Measurements from ENCODE around the gene CFAP100. TPM values are rescaled to one million over a fixed set of nuclear protein-coding genes. Genes with fewer than 3 reads are reported as not detected.

CFAP100 gene
- total RNA-seq, 1 donor from 2014 or later: not detected

DNA sequence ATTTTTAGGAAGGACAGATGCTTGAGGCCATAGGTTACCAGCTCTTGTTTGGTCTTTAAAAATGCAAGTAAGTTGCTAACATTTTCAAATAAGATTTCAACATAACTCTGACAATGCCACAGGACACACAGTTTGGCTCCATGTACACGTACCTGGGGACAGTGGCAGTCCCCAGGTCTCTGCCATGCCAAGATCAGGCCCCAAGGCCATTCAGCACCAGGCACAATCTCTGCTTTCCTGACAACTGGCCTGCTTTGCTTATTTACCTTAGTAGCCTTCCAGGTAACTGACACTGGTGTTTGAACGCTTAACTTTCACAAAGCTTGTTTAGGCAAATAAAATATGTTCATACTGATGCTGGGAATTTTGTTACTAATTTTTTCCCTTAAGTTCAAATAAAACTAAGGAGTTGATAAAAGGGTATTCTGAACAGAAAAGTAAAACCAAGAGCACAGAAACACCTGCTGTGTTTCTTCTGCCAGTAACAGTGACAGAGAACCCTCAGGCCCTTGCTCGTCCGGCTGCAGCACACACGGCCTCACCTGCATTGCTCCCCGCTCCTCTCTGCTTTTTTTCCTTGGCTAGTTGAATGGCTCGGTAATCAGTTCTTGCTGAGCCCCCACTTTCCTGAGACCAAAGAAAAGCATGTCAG lies 64.5 kb downstream of the CFAP100 start:
- DNase-seq (ENCODE audit: low read depth in 2 of 2): no peak

DNA sequence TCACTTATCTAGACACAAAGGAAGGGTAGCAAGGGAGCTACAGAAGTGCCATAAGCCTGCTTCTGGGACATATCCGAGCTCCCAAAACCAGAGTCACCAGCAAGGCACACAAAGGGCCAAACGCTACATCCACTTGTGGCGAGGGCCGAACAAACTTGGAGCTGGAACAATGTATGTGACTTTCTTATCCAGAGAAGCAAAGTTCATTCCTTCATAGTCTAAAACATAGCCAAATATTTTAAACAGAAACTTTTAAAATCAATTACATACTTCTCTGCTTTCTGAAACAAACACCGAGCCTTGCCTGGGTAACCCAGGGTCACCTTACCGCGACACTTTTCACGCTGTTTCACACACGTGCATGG lies 65.0 kb downstream of the CFAP100 start:
- DNase-seq (ENCODE audit: low read depth in 2 of 2): no peak

DNA sequence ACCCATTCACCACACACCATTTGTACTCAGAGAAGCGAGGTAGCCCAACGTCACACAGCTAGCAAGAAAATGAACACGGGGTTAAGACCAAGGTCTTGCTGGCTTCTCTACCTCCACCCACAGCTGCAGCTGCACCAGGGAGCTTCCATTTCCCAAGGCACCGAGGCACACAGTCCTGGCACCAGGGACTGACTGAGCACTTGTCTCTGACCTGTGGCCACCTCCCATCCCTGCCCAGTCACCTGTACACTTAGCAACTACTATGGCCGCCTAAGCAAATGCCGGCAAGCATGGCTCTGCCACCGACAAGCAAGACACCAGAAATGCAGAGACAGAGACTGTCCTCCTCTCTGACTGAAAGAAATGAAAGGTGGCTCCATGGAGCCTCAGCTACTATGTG lies 65.7 kb downstream of the CFAP100 start:
- DNase-seq (ENCODE audit: low read depth in 2 of 2): no peak

DNA sequence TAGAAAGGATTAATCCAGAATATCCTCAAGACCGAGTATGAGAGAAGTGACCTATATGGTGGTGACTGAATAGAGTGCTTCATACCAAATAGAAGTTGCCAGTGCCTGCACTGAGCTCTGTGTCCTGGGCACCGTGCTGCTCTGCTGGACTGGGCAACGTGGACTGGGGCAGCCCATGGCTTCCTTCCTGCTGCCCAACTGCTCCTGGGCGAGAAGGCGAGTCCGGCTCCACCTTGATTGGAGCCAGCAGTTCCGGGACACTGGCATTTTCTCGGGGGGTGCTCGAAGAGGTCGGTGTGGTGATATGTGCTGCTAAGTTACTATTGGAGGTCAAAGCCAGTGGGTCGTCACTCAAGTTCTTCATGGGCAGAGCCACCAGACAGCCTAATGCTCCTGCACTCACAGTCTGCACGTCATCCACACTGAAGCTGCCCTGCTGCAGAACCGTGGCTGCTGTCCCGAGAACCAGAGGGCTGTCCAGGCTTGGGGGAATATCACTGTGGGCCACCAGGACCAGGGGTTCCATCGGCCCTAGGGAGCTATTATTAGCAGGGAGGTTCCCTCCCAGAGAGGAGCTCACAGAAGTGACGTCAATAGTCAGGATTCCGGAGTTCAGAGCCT lies 66.9 kb downstream of the CFAP100 start:
- no peak for DNase-seq (ENCODE audit: low read depth in 2 of 2)

DNA sequence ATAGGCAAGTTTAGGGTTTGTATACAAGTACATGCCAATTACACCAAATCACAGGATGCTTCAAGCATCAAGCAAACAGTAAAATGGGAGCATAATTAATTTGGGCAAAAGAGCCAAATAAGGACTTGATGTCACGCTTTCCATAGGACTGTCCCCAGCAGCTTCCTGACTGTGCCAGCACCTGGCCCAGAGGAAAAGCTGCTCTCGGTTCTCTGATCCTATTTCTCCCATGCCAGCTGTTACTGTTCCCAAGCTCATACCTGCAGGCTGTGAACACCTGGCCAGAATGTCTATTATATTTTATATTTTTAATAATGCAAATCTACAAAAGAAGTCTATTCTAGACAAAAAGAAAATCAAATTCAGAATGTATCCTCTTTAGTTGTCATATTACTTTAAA lies 68.8 kb downstream of the CFAP100 start:
- DNase-seq (ENCODE audit: low read depth in 2 of 2): no peak

DNA sequence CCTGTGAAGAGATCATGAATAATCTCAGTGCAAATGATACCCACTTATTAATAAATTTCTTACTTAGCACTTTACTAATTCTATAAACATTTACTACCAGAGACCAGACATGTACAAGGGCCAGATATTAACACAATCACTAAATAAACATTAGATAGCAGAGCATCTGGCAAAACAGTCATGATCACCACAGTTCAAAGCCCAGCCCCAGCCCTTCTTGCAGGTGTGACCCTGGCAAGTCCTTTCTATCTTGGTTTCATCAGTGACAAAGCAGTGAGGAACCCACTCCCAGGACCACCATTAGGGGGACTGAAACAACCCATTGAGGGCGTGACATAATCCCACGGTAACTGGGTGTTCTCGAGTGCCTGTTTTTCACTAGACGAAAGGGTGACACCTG lies 69.4 kb downstream of the CFAP100 start:
- DNase-seq (ENCODE audit: low read depth in 2 of 2): no peak

DNA sequence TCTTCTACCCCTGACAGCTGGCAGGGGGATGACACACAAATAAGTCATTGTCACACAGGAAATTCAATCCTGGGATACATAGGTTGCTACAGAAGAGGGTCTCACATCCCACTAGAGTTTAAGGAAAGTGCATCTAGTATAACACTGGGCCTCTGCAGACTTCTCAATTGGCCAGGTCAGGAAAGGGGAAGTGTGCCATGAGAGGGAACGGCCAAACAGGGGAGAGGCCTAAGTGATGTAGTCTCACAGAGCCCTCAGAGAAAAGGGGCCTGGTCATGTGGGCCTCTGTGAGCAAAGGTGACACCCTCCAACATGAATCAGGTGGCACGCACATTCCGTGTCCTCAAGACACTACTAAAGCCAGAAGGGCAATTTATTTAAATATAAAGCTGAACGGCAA lies 69.8 kb downstream of the CFAP100 start:
- DNase-seq (ENCODE audit: low read depth in 2 of 2): no peak

DNA sequence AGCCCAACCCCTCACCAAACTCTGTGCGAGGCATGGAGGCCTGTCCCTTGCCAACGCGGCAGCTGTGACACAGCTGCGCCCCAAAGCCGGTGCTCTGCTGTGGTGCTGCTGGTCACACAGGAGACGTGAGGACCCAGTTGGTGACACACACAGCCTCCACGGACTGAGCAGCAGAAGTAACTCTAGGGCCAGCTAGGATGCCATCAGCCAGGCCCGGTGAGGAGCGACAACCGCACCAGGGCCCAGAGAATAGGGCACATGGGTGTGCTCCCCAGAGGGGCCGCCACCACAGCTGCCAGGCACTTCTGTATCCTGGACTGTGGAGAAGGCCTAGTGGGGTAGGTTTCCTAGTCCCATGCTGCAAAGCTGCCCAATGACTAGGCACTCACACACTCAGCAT lies 70.3 kb downstream of the CFAP100 start:
- DNase-seq (ENCODE audit: low read depth in 2 of 2): no peak

DNA sequence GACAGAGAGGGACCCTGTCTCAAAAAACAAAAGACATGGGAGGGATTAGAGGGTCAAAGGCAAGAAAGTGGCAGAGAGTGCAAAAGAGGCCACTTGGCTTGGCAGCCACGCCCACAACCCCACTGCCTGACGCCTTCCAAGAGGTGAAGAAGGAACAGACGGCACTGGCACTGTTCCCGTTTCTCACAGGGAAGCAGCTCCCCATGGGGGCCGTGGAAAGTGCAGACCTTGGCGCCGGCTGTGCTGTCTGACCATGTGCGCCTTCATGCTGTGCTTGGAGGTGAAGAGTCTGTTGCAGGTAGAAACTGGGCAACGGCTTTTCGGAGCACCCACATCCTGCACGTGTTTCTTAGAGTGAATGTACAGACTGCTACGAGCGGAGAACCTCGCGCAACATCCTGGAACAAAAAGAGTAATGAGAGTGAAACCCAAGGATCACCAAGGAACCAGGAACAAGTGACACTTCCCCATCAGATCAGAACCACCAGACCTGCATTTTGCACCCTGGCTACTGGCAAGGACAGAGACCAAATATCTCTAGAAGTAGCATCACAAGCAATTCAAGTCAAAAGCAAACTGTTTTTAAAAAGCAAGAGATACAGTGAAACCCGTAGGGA lies 71.3 kb downstream of the CFAP100 start:
- no peak for DNase-seq (ENCODE audit: low read depth in 2 of 2)

DNA sequence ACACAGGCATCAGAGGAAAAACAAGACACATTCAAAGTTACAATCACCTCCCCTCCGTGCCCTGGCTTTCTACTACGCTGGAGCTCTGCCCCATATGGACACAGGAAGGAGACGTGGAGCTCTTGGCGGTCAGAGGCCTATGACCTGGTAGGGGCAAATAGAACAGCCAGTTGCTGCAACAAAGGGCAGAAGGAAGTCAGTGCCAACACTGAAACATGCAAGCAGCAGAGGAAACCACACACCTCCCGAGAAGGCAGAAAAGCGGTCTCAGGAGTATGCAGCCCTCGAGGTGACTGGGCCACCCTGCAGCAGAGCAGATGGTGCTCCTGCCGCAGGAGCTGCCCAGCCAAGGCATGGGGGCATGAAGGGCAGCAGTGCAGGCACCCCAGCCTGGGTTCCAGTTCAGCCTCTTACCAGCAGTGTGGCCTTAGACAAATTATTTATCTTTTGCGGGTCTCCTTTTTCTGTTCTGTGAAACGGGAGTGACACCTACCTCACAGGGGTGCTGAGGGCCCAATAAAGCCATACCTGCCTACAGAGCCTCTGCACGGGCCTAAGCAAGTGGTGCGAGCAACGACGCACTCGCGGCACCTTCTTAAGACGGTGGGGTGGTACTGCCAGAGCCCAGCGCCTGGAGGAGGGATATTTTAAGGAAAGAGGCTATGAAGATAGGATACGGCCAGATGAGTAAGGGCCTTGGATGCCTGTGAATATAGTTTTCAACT lies 72.3 kb downstream of the CFAP100 start:
- DNase-seq (ENCODE audit: low read depth in 2 of 2): no peak

DNA sequence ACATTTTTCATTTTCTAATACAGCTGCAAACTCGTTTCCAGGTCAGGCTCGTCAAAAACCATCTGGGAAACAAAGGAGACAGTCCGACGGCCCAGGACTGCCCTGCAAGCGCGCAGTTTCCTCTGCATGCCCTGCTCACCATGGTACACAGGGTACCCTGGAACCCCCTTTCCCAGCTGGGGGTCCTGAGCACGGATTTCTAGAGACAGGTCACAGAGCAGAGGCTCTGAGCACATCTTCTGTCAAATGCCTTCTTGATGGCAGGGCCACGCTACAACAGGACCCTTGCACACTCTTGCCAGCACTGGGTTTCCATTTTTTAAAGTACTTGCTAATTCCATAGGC lies 72.9 kb downstream of the CFAP100 start:
- DNase-seq (ENCODE audit: low read depth in 2 of 2): no peak

DNA sequence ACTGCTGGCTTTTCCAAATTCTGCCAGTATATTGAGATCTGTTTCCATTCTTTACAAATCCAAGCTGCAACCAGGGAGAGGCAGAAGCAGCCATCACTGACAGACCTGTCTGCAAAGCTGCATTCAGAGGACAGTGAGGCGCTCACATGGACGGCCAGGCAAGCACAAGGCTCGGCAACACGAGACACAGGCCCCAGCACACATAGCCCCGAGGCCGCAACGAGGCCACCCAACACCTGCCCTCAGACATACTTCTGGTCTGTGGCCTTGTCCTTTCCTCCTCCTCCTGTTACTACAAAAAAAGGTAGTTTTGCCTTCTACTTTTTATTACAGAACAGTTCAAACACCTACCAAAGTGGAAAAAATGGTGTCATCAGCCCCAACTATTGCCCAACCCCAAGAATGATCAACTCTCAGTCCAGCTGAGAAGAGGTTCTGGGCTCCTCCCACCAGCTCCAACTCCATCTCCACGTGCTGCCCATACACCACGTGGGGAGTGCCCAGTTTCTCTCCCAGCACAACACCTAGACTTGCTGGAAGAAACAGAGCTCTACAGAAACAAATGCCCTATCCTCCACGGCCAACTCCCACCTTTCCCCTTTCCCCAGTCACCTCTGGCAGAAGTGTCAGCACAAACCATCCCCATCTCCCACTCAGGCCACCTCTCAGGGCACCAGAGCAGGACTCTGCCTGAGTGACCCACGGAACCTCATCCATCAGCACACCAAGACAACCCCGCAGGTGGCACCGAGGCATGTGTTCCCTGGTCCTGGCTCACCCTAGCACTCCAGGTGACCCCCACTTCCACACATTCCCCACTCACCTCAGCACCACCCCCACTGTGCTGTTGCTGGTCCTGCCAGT lies 73.6 kb downstream of the CFAP100 start:
- no peak for DNase-seq (ENCODE audit: low read depth in 2 of 2)

DNA sequence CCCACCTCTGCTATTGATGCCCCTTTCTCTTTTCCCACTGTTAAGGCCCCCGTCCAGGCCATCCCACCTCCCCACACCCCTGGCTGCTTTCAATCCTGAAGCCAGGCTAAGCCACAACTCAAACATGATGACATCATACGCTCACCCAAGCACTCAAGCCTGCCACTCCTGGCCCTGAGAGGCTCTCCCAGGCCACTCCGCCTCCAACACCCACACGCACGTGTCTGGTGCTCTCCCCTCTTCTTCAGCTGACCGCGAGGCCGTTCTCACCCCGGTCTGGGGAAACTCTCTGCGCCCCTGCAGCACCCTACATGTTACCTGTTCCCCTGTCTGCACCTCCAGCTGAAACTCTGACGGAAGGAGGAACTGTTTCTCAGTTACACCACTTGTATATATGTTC lies 74.8 kb downstream of the CFAP100 start:
- DNase-seq (ENCODE audit: low read depth in 2 of 2): no peak

DNA sequence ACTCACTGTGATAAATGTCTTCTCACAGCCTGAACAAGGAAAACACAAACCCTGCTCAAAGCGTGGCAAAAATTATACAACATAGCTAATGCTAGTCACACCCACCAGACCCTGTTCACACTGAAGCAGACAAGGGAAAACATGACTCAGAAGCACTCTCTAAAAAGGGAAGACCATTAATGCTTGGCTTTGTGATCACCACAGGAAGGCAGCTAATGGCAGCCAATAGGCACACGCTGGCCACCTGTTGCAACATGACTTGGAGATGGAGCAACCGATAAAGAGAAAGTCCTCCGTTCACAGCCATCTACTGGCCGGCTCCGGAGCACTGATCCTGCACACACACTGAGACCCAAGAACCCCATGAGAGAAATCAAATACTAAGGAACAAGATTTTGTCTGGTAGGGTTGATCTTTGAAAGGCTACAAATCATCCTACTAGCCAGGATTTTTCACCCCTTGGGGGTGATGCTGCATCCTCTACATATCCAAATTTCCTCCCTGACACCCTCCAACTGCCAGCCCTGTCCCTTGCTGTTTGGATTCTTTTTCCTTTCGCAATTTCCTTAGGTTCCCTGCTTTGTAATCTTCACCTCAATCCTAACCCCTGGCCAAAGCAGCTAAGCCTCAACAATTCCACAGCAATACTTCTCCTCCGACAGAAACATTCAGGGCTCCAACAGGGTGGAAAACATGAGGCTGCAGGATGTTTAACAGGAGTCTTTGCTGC lies 77.7 kb downstream of the CFAP100 start:
- peak; percentile 91 to 93 for DNase-seq (ENCODE audit: low read depth in 2 of 2)

DNA sequence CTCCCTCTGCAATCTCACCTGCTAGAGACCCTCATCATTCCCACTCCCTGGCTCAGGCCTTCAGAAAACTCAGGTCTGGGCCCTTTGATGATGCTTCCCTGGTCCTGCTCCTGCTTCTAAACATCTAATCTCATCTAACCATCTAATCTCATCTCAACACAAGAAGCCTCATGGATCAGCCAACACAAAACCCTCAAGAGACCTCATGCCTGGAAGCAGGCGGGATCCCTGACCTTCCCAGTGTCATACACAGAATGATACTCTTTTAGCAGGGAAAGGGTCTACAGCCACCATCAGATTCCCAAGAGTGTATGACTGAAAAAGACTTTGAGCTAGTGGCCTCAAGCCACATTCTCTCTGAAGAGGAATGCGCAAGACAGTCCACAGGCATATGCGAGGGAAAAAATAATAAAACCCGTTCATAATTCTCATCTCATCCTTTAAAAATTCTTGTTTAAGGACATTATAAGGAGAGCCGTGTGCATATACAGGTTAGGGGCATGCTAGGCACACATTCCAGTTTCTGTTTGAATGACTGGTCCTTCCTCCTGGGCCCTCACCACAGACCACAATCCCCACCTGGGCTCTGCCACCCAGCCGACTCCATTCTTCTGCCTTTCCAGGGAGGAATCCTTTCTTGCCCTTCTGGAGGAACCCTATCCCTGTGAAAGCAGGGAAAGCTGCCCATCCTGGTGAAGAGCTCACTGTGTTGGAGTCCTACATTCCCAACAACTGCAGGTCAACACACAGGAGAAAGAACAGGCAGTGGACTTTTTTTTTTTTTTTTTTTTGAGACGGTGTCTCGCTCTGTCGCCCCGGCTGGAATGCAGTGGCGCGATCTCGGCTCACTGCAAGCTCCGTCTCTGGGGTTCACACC lies 78.8 kb downstream of the CFAP100 start:
- DNase-seq (ENCODE audit: low read depth in 2 of 2): no peak

DNA sequence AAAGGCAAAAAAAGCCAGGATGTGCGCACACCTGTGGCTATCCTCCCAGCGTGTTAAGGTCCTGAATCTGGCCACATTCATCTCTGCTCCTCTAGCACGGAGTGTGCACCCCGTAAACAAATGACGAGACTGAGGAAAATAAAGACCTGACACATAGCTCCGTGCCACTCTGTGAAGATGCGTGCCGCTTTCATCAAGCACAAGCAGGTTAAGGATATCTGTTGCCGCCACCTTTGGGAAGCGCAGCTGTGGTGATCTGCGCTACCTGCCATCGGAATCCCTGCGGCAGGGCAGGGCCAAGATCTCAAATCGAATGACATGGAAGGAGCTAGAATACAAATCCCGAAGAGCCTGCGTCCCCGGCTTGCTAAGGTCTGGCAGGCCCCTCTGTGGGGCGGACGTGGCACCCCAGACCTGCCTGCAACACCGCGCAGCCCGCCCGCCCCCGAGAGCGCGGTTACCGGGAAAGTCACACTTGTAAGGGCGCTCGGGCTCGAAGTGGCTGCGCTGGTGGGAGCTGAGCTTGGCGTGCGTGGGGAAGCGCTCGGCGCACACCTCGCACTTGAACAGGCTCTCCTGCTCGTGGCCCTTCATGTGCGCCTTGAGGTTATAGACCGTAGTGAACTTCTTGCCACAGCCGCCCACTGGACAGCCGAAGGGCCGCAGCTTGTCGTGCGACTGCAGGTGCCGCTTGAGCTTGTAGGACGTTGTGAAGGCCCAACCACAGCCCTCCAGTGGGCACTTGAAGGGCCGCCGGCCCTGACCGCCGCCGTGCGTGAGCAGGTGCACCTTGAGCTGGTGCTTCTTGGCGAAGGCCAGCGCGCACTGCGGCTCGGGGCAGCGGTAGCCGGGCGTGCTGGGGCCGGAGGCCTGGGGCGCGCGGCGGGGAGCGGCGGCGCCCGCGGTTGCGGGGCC lies 80.0 kb downstream of the CFAP100 start:
- DNase-seq (ENCODE audit: low read depth in 2 of 2): peak in 1 of 2 donors; percentile 61

DNA sequence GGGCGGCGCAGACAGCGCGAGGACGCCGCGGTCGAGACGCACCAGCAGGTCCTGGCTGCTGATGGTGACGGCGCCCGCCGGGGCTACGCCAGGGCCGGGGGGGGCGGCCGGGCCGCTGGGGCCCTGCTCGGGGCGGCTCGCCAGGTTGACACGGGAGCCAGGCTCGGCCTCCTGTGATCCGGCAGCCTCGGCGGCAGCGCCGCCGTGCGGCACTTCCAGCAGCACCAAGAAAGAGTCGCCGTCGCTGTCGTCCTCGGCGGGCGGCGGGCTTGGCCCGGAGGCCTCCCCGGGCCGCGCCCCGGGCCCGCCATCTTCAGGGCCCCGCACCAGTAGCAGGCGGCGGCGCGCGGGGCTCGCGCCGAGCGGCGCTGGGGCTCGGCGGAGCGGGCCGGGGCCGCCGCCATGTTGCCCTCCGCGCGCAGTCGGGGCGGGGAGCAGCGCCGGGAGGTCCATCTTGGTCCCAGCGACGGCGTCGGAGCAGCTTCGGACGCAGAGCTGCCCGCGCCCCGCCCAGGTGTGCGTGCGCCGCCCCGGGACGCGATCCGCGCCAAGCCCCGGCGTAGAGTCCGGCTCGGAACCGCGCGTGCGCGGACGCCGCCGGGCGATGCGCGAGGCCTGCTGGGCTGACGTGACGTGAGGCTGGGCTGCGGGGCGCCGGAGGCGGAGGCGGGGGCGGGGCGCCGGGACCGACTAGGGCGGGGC lies 80.9 kb downstream of the CFAP100 start, which contains the start of gene ZXDC:
ZXDC (minus strand) TSS at position 479 of the 702 bp plus-strand sequence; CDS start at position 453, 26 bp downstream.
- peak; percentile 83 to 95 for DNase-seq (ENCODE audit: low read depth in 2 of 2)
